Sigmoid colon (tissue), 7 donors: ENCODE measurements around the gene LRP8. TPM values are rescaled to one million over a fixed set of nuclear protein-coding genes. Genes with fewer than 3 reads are reported as not detected.

Experiments
- DNase-seq: peaks from one replicate; pipeline ENCODE4 v3.0.0-alpha.2; 2019
- H3K27ac ChIP-seq, 4 donors: fragments of 200-600 bp; sonication (generic); one replicate each; pipeline ENCODE4 v1.5.1; 2016 to 2019; ENCODE audit warnings: mild to moderate bottlenecking in 1 of 4
- H3K27me3 ChIP-seq, 3 donors: fragments of 200-600 bp; sonication (generic); one replicate each; pipeline ENCODE4 v1.5.1; 2019; ENCODE audit warnings: mild to moderate bottlenecking in 1 of 3
- H3K36me3 ChIP-seq, 4 donors: fragments of 200-600 bp; sonication (generic); one replicate each; pipeline ENCODE4 v1.5.1; 2016 to 2019
- H3K4me1 ChIP-seq, 4 donors: fragments of 200-600 bp; sonication (generic); one replicate each; pipeline ENCODE4 v1.5.1; 2017 to 2019
- H3K4me3 ChIP-seq, 4 donors: fragments of 200-600 bp; sonication (generic); one replicate each; pipeline ENCODE4 v1.5.1; 2017 to 2019; ENCODE audit warnings: mild to moderate bottlenecking in 2 of 4, moderate library complexity in 1 of 4
- H3K9me3 ChIP-seq, 4 donors: fragments of 200-600 bp in 3 of 4; sonication (generic) in 3 of 4; one replicate each; pipeline versions ENCODE4 v1.5.1 to v1.6.1; 2013 to 2019
- EP300 ChIP-seq, 4 donors: sonication (generic); formaldehyde crosslinking; IDR thresholded peaks; one replicate each; pipeline ENCODE4 v1.6.1; 2017; ENCODE audit warnings: antibody characterized with exemption in 4 of 4
- POLR2A ChIP-seq, 2 donors: fragments of 450-650 bp; IDR thresholded peaks; one replicate each; pipeline ENCODE4 v1.6.1; 2016; ENCODE audit warnings: antibody characterized with exemption in 2 of 2, mild to moderate bottlenecking in 2 of 2, moderate library complexity in 2 of 2
- POLR2AphosphoS5 ChIP-seq, 4 donors: sonication (generic); formaldehyde crosslinking; IDR thresholded peaks; one replicate each; pipeline ENCODE4 v1.6.1; 2017; ENCODE audit warnings: antibody characterized with exemption in 4 of 4
- WGBS, 2 donors: extraction: QIAGEN DNeasy Blood & Tissue Kit; methylation state at CpG; one replicate each; pipeline ENCODE4 v1.1.7; 2013; 5-methylcytosine and 5-hydroxymethylcytosine counted together
- intact Hi-C: fragments of 100-400 bp; cut with DNase I; formaldehyde crosslinking; loops from one replicate; pipeline ENCODE4 v1.15.1; 2023
- polyA plus RNA-seq, 3 donors: library from polyadenylated mRNA; stranded (reverse); fragments of 200-250 nt; gene quantifications; one replicate each; pipeline ENCODE4 v1.2.3, GENCODE V29; 2013
- total RNA-seq, 4 donors: library from RNA; depleted of rRNA; stranded (reverse); fragments of >200 nt; gene quantifications; one replicate each; pipeline ENCODE4 v1.1.0, GENCODE V29; 2016
- TF ChIP-seq, protein P1 (sequence below), 4 experiments: fragments of 450-650 bp in 3 of 4; fragments of 200-600 bp in 1 of 4; IDR thresholded peaks; one replicate each; pipeline ENCODE4 v1.5.1; 2016 to 2019; ENCODE audit warnings: antibody characterized with exemption in 4 of 4, mild to moderate bottlenecking in 3 of 4, moderate library complexity in 2 of 4
- donor health status: healthy with polysubstance abuse.
- donor health status: Bipolar disorder and iron deficiency.
- donor health status: healthy.

Gene LRP8
- total and polyA plus RNA-seq, 7 donors = 0.69 to 7.8 (median 1.2) TPM

DNA sequence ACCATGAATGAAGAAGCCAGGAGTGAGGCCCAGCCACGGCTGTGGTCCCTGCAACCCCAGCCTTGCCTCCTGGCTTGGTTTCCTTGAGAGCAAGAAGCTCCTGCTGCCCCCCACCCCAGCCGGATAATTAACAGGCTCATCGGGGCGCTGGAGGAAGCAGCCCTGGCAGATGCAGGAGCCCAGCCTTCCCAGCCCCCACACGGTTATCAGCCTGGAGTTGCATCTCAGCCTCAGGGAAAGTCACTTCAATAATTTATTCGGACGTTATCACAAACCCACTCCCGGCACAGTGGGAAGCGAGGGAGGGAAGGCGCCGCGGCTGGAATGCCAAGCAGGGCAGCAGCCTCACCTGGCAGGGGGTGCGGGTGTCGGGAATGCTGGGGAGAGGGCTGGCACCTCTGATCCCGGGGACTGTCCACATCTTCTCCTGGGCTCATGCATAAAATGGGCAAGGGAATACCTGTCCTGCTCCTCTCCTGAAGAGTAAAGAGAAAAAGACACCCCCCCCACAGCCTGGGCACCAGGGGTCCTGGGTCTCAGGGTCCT lies 43.3 kb upstream of the LRP8 start:
- H3K9me3 ChIP-seq = no peaks in the 10 kb centered on the region
- no peak for DNase-seq
- intact Hi-C loops = no loop called here
- H3K36me3 ChIP-seq = no peaks in the 10 kb centered on the region
- H3K4me1 ChIP-seq = no peaks in the 10 kb centered on the region
- no peak overlapping the region for H3K27ac ChIP-seq
- TF ChIP-seq EP300 (IDR thresholded peaks at IDR 0.05) (no peak), POLR2AphosphoS5 (IDR thresholded peaks at IDR 0.05) (no peak), POLR2A (IDR thresholded peaks at IDR 0.05) (no peak)
- TF ChIP-seq, protein P1, sequence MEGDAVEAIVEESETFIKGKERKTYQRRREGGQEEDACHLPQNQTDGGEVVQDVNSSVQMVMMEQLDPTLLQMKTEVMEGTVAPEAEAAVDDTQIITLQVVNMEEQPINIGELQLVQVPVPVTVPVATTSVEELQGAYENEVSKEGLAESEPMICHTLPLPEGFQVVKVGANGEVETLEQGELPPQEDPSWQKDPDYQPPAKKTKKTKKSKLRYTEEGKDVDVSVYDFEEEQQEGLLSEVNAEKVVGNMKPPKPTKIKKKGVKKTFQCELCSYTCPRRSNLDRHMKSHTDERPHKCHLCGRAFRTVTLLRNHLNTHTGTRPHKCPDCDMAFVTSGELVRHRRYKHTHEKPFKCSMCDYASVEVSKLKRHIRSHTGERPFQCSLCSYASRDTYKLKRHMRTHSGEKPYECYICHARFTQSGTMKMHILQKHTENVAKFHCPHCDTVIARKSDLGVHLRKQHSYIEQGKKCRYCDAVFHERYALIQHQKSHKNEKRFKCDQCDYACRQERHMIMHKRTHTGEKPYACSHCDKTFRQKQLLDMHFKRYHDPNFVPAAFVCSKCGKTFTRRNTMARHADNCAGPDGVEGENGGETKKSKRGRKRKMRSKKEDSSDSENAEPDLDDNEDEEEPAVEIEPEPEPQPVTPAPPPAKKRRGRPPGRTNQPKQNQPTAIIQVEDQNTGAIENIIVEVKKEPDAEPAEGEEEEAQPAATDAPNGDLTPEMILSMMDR (IDR thresholded peaks at IDR 0.05) = no peak
- peaks cover 0 to 4% (median 0%) of the 10 kb centered on the region in 3 donors for H3K27me3 ChIP-seq
- 70 to 76% methylated on average over 15 of the region's 15 CpGs for WGBS, 2 donors
- no peak overlapping the region for H3K4me3 ChIP-seq

DNA sequence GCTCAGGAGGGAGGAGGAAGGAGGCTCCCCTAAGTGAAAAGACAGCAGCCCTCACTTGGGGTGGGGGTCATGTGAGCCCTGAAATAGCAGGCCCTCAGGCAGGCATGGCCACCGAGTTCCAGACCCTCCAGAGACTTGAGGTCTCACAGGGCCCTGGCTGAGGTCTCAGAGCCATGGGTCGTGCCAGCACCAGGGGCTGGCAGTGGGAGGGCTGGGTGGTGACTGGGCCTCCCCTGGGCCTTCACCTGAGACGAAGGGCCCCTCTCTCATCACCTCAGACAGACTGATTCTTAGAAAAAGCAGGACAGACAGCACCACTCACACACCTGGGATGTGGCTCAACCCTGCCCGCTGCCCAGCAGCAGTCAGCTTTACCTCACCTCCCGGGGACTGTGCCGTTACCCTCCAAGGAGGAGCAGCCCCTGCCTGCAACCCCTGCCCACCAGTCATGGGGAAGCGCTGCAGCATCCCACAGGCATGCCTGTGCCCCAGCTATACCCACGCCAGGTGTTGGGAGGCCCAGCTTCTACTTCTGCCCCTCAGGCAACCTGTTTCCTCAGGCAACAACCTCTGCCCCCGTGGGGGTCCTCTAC lies 42.6 kb upstream of the LRP8 start:
- no peak overlapping the region for H3K4me3 ChIP-seq
- TF ChIP-seq EP300 (IDR thresholded peaks at IDR 0.05) (no peak), POLR2A (IDR thresholded peaks at IDR 0.05) (no peak), POLR2AphosphoS5 (IDR thresholded peaks at IDR 0.05) (no peak)
- TF ChIP-seq, protein P1 (IDR thresholded peaks at IDR 0.05) = no peak
- DNase-seq = no peak
- H3K4me1 ChIP-seq = no peaks in the 10 kb centered on the region
- no peaks in the 10 kb centered on the region for H3K36me3 ChIP-seq
- 81 to 82% methylated on average over 9 of the region's 9 CpGs for WGBS, 2 donors
- H3K27ac ChIP-seq = no peak overlapping the region
- peaks cover 0 to 2% (median 0%) of the 10 kb centered on the region in 3 donors for H3K27me3 ChIP-seq
- no peaks in the 10 kb centered on the region for H3K9me3 ChIP-seq
- intact Hi-C loops = no loop called here

DNA sequence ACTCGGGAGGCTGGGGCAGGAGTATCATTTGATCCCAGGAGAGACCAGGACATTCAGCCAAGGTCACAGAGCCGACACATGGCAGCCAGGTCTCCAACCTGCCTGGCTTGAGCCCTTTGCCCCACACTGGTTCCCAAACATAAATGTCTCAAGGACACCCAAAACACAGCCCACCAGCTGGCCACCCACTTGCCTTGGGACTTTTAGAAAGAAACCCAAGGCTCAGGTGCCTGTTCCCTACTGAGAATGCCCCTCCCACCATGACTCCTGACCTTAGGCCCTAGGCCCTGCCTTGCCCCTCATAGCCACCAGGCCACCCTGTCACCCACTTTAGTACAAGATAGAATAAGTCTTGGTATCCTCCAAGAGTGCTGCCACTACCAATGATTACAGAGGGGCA lies 41.9 kb upstream of the LRP8 start:
- Histone ChIP-seq H3K4me3 (no peak overlapping the region), H3K4me1 (no peaks in the 10 kb centered on the region), H3K9me3 (no peaks in the 10 kb centered on the region), H3K36me3 (no peaks in the 10 kb centered on the region), H3K27ac (no peak overlapping the region), H3K27me3 (no peaks in the 10 kb centered on the region)
- DNase-seq = no peak
- WGBS, 2 donors = 88 to 90% methylated on average over 2 of the region's 2 CpGs
- intact Hi-C loops = no loop called here
- TF ChIP-seq POLR2AphosphoS5 (IDR thresholded peaks at IDR 0.05) = no peak
- TF ChIP-seq, protein P1 (IDR thresholded peaks at IDR 0.05) = no peak
- no peak for TF ChIP-seq POLR2A (IDR thresholded peaks at IDR 0.05)

DNA sequence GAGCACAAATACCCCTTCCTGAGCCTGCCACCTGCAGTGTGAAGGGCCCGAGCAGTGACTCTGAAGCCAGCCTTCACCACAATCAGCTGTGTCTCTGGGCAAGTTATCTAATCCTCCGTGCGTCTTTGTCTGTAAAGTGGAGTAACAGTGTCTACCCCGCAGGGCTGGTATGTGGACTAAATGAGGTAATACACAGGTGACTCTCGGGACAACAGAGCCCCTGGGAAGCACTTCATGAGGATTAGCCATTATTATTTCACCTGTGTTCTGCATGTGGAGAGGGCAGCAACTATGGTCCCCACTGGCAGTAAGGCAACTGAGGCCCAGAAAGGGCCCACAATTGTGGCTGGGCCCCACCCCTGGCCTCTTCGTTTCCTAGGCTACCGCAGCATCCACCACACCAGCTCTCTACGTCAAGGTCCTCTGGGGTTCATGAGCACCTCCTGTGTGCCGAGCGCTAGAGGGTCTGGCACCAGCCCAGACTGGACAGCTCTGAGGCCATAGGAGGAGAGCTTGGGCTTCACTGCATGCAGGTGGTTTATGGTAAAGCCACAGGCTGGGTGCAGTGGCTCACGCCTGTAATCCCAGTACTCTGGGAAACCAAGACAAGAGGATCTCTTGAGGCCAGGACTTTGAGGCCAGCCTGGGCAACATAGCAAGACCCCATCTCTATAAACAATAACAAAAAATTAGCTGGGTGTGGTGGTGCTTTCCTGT lies 41.3 kb upstream of the LRP8 start:
- WGBS, 2 donors = 92% methylated on average over 11 of the region's 11 CpGs
- Histone ChIP-seq H3K27ac (no peak overlapping the region), H3K4me1 (no peaks in the 10 kb centered on the region), H3K9me3 (no peaks in the 10 kb centered on the region), H3K36me3 (no peaks in the 10 kb centered on the region), H3K4me3 (no peak overlapping the region), H3K27me3 (no peaks in the 10 kb centered on the region)
- TF ChIP-seq, protein P1 (IDR thresholded peaks at IDR 0.05) = no peak
- TF ChIP-seq POLR2AphosphoS5 (IDR thresholded peaks at IDR 0.05) (no peak), EP300 (IDR thresholded peaks at IDR 0.05) (no peak), POLR2A (IDR thresholded peaks at IDR 0.05) (no peak)
- intact Hi-C loops = no loop called here
- no peak for DNase-seq
